Endothelial cell of umbilical vein (primary cell): ENCODE results near the gene CFAP65.

Experiments
- CTCF ChIP-seq, 2 donors: IDR thresholded peaks; 1 replicate in 1 of 2; 2 replicates in 1 of 2; pipeline ENCODE4 v1.5.1; 2011; ENCODE audit warnings: low read length in 2 of 2, mild to moderate bottlenecking in 2 of 2, moderate library complexity in 2 of 2, control low read depth in 1 of 2, inconsistent platforms in 1 of 2, low read depth in 1 of 2; ENCODE audit not compliant: insufficient read depth in 1 of 2; ENCODE audit errors: extremely low read depth in 1 of 2
- EZH2 ChIP-seq: IDR thresholded peaks from 2 replicates; pipeline ENCODE4 v1.6.1; 2012; ENCODE audit warnings: borderline replicate concordance, low read depth, mild to moderate bottlenecking, moderate library complexity, low read length, inconsistent platforms; ENCODE audit not compliant: severe bottlenecking
- FOS ChIP-seq: IDR thresholded peaks from 2 replicates; pipeline ENCODE4 v1.6.1; 2011; ENCODE audit warnings: mild to moderate bottlenecking, low read length, moderate library complexity, borderline replicate concordance; ENCODE audit not compliant: insufficient read depth
- JUN ChIP-seq: IDR thresholded peaks from 2 replicates; pipeline ENCODE4 v1.6.1; 2011; ENCODE audit warnings: borderline replicate concordance, low read depth; ENCODE audit not compliant: insufficient read length, insufficient read depth
- MAX ChIP-seq: IDR thresholded peaks from 2 replicates; pipeline ENCODE4 v1.6.1; 2011; ENCODE audit not compliant: insufficient read depth, insufficient read length
- POLR2A ChIP-seq: IDR thresholded peaks from 2 replicates; pipeline ENCODE4 v1.6.1; 2012; ENCODE audit warnings: low read depth, mild to moderate bottlenecking, control low read depth, low read length
- POLR2AphosphoS5 ChIP-seq: IDR thresholded peaks from 2 replicates; pipeline ENCODE4 v1.6.1; 2012; ENCODE audit warnings: low read depth, mild to moderate bottlenecking, control low read depth, low read length, moderate library complexity; ENCODE audit not compliant: insufficient read depth

- TF ChIP-seq CTCF (IDR thresholded peaks at IDR 0.05; ENCODE audit: extremely low read depth in 1 of 2, insufficient read depth in 1 of 2, low read depth in 1 of 2, low read length in 2 of 2) (no peak), EZH2 (no peak), FOS (no peak), POLR2A (no peak), JUN (no peak), POLR2AphosphoS5 (no peak), MAX (no peak)
These were observed 34.9 kb upstream of the CFAP65 start for GRCh38 chr2:219076253-219076652.
